HG03159 (cell line): ENCODE data around the gene PADI3.

Source experiments
- ATAC-seq: cut with Tn5 transposase; IDR thresholded peaks from one replicate; pipeline ENCODE4 v1.9.1; 2021; ENCODE audit warnings: mild to moderate bottlenecking, moderate library complexity; ENCODE audit not compliant: unreplicated experiment

Gene PADI3

DNA sequence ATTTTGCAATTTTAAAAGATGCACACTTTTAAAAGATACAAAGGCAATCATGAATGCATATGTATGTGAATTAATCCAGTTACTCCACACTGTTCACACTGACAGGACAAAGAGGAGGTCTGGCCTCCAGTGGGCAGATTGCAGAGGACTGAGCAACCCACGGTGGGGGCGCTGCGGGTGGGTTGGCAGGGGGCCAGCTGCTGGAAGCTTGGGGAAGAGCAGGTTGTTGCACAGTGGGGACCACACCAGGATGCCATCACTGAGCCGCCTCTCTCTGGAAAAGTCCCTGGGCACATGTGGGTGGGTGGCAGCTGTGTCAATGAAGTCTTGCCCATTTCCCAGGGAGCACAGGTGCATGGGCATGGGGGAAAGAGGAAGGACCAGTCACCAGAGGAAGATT, 46.4 kb downstream of the PADI3 start:
- ATAC-seq: no peak

GRCh38 chr1:17296086-17296485, 47.2 kb downstream of the PADI3 start:
- no peak for ATAC-seq

GRCh38 chr1:17297991-17298390, 49.1 kb downstream of the PADI3 start:
- ATAC-seq: no peak

DNA sequence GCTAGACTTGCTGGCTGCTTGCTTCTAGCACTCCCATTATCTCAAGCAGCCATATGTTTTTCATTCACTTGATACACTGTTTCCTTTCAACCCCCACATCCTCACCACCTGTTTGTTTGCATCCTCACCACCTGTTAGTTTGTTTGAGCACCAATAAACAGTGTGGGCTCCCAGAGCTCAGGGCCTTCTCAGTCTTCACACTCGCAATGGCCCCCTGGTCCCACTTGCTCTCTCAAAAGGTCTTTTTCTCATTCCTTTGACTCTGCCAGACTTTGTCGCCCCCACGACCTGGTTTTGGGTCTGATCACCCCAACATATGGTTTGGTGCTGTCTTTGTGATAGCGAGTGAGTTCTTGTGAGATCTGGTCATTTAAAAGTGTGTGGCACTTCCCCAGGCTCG, 52.9 kb downstream of the PADI3 start:
- ATAC-seq: no peak

- no peak for ATAC-seq
These were observed 55.4 kb downstream of the PADI3 start for GRCh38 chr1:17304151-17304825.

DNA sequence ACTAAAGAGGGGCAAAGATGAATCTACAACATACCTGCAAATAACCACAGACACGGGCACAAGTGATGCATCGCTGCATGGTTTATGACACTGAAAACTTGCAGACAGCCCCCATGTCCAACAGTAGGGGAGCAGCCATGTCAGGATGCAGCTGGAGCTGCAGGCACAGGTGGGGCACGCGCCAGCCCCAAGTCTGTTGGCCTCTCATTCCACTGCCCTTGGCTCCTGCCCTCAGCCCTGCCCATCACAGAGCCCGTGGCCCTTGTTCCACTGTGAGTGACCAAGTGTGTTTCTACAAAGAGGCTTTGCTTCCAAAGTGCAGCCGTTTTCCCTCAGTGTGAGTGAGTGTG, 55.9 kb downstream of the PADI3 start:
- no peak for ATAC-seq

GRCh38 chr1:17305576-17306095, 56.7 kb downstream of the PADI3 start:
- no peak for ATAC-seq

DNA sequence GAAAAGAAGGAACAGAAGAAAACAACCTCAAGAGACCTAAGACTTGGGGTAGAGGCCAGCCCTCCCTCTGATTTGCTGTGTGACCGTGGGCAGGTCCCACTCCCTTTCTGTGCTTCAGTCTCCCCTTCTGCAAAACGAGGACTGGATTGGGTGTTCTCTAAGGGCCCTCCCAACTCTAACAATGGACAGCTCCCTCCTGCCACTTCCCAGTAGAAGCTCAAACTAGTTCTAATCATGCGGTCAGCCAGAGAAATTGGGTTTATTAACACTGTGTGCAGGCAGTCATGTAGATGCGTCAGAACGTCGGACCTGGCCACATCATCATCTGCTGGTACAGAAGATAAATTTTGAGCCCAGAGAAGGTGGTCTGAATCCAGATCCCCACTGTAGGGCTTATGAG, 57.5 kb downstream of the PADI3 start:
- ATAC-seq: no peak

GRCh38 chr1:17306921-17307320, 58.0 kb downstream of the PADI3 start:
- ATAC-seq: no peak

- ATAC-seq: no peak
These were observed 58.4 kb downstream of the PADI3 start for GRCh38 chr1:17307329-17307728.

- no peak for ATAC-seq
These were observed 59.0 kb downstream of the PADI3 start, which contains the start of gene PADI4 for GRCh38 chr1:17307946-17308345. PADI4 (plus strand) TSS chr1:17308197; CDS start chr1:17308223, 26 bp downstream.

- no peak for ATAC-seq
These were observed 59.7 kb downstream of the PADI3 start for GRCh38 chr1:17308593-17308992.

GRCh38 chr1:17309426-17310067, 60.6 kb downstream of the PADI3 start:
- ATAC-seq: no peak

GRCh38 chr1:17310068-17310640, 61.3 kb downstream of the PADI3 start:
- no peak for ATAC-seq

DNA sequence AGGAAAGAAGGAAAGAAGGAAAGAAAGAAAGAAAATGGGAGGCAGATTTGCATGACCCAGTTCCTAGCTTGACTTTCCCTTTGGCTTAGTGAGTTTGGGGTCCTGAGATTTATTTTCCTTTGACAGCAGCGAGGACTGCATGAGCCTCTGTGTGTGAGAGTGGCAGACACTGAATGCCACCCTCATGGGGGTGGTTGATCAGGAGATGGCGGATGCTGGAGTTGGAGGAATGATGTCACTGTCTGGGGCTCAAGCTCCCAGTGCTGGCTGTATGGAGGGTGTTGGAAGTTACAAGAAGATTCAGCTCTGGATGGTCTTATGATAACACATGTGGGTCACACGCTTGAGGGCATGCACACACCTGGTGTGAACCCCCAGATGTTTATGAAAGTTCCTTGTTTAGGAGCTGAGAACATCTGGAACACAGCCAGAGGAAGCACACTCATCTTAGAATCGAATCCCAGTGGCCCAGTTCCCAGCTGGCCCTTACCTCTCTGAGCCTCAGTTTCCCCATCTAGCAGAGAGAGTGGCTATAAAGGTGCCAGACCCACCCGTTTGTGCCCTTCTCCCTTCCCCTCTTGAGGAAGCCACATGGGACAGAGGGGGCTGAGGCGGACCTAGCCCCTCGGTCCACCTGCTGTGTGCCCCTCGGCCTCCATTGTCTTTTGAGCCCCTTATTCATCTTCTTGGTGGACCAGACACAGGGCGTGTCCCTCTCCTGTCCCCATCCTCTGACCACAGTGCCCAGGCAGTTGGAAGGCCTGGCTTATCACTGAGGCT, 64.8 kb downstream of the PADI3 start:
- ATAC-seq: no peak

DNA sequence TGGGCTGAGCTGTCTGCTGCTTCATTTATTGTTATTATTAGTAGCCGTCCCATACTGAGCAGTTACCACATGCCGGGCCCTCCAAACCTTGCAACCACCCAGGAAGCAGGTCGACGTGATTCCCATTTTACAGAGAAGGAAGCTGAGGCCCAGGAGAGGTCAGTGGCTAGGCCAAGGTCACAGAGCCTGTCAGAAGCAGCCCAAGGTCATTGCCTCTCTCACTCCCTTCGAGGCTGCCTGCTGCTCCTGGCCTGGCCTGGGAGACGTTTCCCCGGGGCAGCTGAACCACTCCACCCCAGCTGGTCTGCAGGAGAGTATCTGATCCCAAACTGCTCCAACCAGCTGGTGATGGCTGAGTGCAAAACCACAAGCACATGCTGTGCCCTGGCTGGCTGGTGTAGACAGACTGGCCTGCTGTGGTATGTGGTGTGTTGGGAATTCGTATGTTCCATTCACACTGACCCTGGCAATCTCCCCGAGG, 65.6 kb downstream of the PADI3 start:
- ATAC-seq: no peak

DNA sequence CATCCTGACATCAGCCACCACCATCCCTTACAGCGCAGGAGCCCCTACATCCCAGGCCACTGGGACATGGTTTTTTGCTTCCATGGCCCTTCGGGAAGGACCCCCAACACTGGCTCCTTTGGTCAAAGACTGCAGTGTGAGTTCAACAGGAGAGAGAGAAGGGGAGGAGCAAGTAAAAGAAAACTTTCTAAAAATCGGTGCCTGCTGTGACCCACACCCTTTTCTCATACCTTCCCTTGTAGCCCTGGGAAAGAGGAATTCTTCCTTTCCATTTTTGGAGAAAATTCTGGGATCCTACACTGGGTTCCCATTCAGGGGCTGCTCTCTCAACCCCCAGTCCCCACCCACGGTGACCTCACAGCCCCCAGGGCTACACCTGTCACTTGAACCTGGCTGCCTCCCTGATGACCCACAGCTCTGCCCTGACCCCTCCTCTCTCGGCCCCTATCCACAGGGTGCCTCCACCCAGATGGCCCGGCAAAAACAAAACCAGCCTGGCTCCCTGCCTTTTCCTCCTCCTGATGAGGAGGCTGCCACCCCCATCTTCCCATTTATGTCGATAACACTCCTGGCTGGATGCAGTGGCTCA, 66.7 kb downstream of the PADI3 start:
- ATAC-seq: no peak

- ATAC-seq: no peak
These were observed 67.8 kb downstream of the PADI3 start for GRCh38 chr1:17316704-17317103.

DNA sequence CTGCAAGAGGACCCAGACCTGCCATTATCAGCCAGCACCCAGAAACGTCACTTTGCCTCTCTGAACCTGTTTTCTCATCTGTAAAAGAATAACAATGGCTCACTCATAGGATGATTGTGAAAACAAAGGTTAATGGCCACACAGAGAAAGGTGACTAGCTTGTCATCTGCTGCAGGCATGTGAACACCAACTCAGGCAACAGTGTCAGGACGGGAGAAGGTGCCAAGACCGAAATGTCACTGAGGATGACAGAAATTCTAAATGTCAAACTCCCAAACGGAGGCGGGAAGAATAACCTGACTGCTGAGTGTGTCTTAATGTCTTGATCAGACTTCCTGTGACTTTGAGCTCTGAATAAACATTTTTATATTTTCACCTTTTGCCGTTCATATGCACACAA, 69.4 kb downstream of the PADI3 start:
- ATAC-seq: no peak

DNA sequence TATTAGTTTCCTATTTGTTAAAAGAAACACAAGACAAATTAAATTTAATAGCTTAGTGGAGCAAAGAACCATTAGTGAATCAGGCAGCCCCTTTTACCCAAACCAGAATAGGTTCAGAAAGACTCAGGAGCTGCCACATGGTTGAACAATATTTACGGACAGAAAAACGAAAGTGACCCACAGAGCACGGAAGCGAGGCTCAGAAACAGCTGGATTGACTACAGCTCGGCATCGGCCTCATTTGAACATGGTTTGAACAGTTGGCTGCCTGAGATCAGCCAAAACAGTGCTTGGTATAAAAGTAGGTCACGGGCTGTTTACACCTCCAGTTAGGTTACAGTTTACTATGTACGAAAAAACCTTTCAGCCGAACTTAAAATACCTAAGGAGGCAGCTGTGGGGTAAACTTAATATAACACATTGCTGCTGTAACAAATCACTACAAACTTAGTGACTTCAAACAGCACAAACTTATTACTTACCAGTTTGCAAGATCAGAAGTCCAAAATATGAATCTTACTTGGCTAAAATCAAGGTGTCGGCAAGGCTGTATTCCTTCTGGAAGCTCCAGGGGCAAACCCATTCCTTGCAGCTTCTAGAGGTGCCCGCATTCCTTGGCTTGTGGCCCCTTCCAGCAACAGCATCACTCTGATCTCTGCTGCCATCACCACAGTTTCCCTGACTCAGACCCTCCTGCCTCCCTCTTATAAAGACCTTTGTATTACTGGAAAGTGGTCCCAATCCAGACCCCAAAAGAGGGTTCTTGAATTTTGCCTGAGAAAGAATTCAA, 70.9 kb downstream of the PADI3 start:
- ATAC-seq: no peak
